NCI-H146 treated with DMSO at 0.1 percent for 48 hours (cell line): Measurements from ENCODE around the gene FKBP11.

Experiments
- DNase-seq: peaks from one replicate; lab custom pipeline; 2025; ENCODE audit not compliant: unreplicated experiment; lab: John Stamatoyannopoulos, UW

The FKBP11 gene

GRCh38 chr12:48956279-48957140, 31.2 kb upstream of the FKBP11 start:
- DNase-seq = peak; percentile 93

GRCh38 chr12:48954841-48955501, 29.7 kb upstream of the FKBP11 start:
- DNase-seq = no peak

- no peak for DNase-seq
These were observed 28.8 kb upstream of the FKBP11 start for GRCh38 chr12:48954061-48954460.

- no peak for DNase-seq
These were observed 27.4 kb upstream of the FKBP11 start for GRCh38 chr12:48952691-48953090.

- DNase-seq = no peak
These were observed 22.4 kb upstream of the FKBP11 start for GRCh38 chr12:48947727-48948126.

- DNase-seq = no peak
These were observed 21.7 kb upstream of the FKBP11 start for GRCh38 chr12:48946943-48947342.

GRCh38 chr12:48946205-48946604, 20.9 kb upstream of the FKBP11 start:
- peak; percentile 16 for DNase-seq

- no peak for DNase-seq
These were observed 17.9 kb upstream of the FKBP11 start for GRCh38 chr12:48943221-48943620.

GRCh38 chr12:48940181-48940580, 14.9 kb upstream of the FKBP11 start:
- no peak for DNase-seq

GRCh38 chr12:48938805-48939204, 13.5 kb upstream of the FKBP11 start:
- DNase-seq = no peak

GRCh38 chr12:48937170-48937569, 11.9 kb upstream of the FKBP11 start:
- no peak for DNase-seq

GRCh38 chr12:48936379-48936979, 11.2 kb upstream of the FKBP11 start:
- DNase-seq = peak; percentile 34

- no peak for DNase-seq
These were observed 9.0 kb upstream of the FKBP11 start for GRCh38 chr12:48934312-48934706.

- DNase-seq = no peak
These were observed 8.5 kb upstream of the FKBP11 start for GRCh38 chr12:48933664-48934311.

GRCh38 chr12:48932878-48933277, 7.6 kb upstream of the FKBP11 start:
- DNase-seq = no peak

- no peak for DNase-seq
These were observed 5.2 kb upstream of the FKBP11 start for GRCh38 chr12:48930475-48930874.

- DNase-seq = no peak
These were observed 4.3 kb upstream of the FKBP11 start for GRCh38 chr12:48929551-48929950.

- no peak for DNase-seq
These were observed 2.0 kb upstream of the FKBP11 start for GRCh38 chr12:48927261-48927660.

GRCh38 chr12:48924617-48925303, 532 bp downstream of the FKBP11 start:
- DNase-seq = peak; percentile 36

GRCh38 chr12:48923117-48923516, 2.2 kb downstream of the FKBP11 start:
- DNase-seq = no peak
